Measurements from ENCODE around the gene LCE3E.
"Not testable (repeated sequence)": the region's sequence is repeated elsewhere in the genome, so short reads cannot be mapped to it uniquely, and the experiment has no call there.

The LCE3E gene

GRCh38 chr1:152566681-152567080, at the start of gene LCE3E:
LCE3E (minus strand) TSS chr1:152566780; CDS start chr1:152566208, 572 bp downstream.
- no peak for DNase-seq

GRCh38 chr1:152613511-152613910, 46.9 kb upstream of the LCE3E start, which contains the start of gene LCE3B:
LCE3B (plus strand) TSS chr1:152613811; CDS start chr1:152613811, 0 bp downstream.
- no peak for DNase-seq

GRCh38 chr1:152599934-152600333, 33.4 kb upstream of the LCE3E start, which contains the start of gene LCE3C:
LCE3C (plus strand) TSS chr1:152600234; CDS start chr1:152600732, 498 bp downstream.
- no peak for DNase-seq

GRCh38 chr1:152596986-152597385, 30.4 kb upstream of the LCE3E start:
- DNase-seq: no peak

- DNase-seq: no peak
These were observed 19.0 kb upstream of the LCE3E start for GRCh38 chr1:152585586-152585985.

GRCh38 chr1:152582647-152583046, 16.1 kb upstream of the LCE3E start:
- no peak for DNase-seq

- no peak for DNase-seq
These were observed 13.9 kb upstream of the LCE3E start, which contains the start of gene LCE3D for GRCh38 chr1:152580433-152580832. LCE3D (minus strand) TSS chr1:152580516; CDS start chr1:152579936, 580 bp downstream.

- DNase-seq: not testable (repeated sequence)
These were observed 12.9 kb upstream of the LCE3E start for GRCh38 chr1:152579526-152579925.

GRCh38 chr1:152577168-152577567, 10.6 kb upstream of the LCE3E start:
- no peak for DNase-seq

GRCh38 chr1:152565535-152566215, 905 bp downstream of the LCE3E start:
- DNase-seq: no peak

GRCh38 chr1:152565115-152565514, 1.5 kb downstream of the LCE3E start:
- DNase-seq: no peak

GRCh38 chr1:152548358-152548757, 18.2 kb downstream of the LCE3E start:
- DNase-seq: not testable (repeated sequence)

GRCh38 chr1:152546704-152547103, 19.9 kb downstream of the LCE3E start:
- no peak for DNase-seq

- no peak for DNase-seq
These were observed 22.8 kb downstream of the LCE3E start for GRCh38 chr1:152543820-152544219.

GRCh38 chr1:152539901-152540300, 26.7 kb downstream of the LCE3E start:
- no peak for DNase-seq

- no peak for DNase-seq
These were observed 29.1 kb downstream of the LCE3E start for GRCh38 chr1:152537496-152537895.

GRCh38 chr1:152535774-152536173, 30.8 kb downstream of the LCE3E start:
- no peak for DNase-seq

GRCh38 chr1:152533327-152533938, 33.1 kb downstream of the LCE3E start:
- peak in 1 of 2 donors; percentile 12 for DNase-seq

- DNase-seq: no peak
These were observed 41.4 kb downstream of the LCE3E start for GRCh38 chr1:152525080-152525641.

- no peak for DNase-seq
These were observed 46.0 kb downstream of the LCE3E start for GRCh38 chr1:152520561-152521090.

- no peak for DNase-seq
These were observed 46.7 kb downstream of the LCE3E start for GRCh38 chr1:152519851-152520250.

- no peak for DNase-seq
These were observed 49.3 kb downstream of the LCE3E start for GRCh38 chr1:152517237-152517811.

- no peak for DNase-seq
These were observed 50.5 kb downstream of the LCE3E start for GRCh38 chr1:152516082-152516481.
